Mesendoderm (in vitro differentiated cells): ENCODE data around the gene SOX8.

Experiments used
- DNase-seq: peaks from one replicate; pipeline ENCODE4 v3.0.0; 2013
- H2AK5ac ChIP-seq: 2 replicates; pipeline ENCODE4 v1.6.1; 2013; ENCODE audit warnings: low read length, inconsistent platforms
- H2BK120ac ChIP-seq: 2 replicates; pipeline ENCODE4 v1.6.1; 2013; ENCODE audit warnings: low read depth, mild to moderate bottlenecking, low read length, moderate library complexity, mixed read lengths
- H2BK15ac ChIP-seq: replicated peaks from 2 replicates; pipeline ENCODE4 v1.6.1; 2013; ENCODE audit warnings: low read depth, mild to moderate bottlenecking, moderate library complexity
- H2BK5ac ChIP-seq: 2 replicates; pipeline ENCODE4 v1.6.1; 2013; ENCODE audit warnings: low read length, inconsistent platforms
- H3K18ac ChIP-seq: 2 replicates; pipeline ENCODE4 v1.6.1; 2013; ENCODE audit warnings: mild to moderate bottlenecking, low read length, mixed read lengths
- H3K23ac ChIP-seq: one replicate; pipeline ENCODE4 v1.6.1; 2013; ENCODE audit warnings: low read length
- H3K27ac ChIP-seq: 2 replicates; pipeline ENCODE4 v1.5.1; 2013; ENCODE audit warnings: low read depth, mild to moderate bottlenecking, inconsistent platforms, low read length, moderate library complexity
- H3K27me3 ChIP-seq: 2 replicates; pipeline ENCODE4 v1.6.1; 2013; ENCODE audit warnings: low read length, control low read depth, mild to moderate bottlenecking, inconsistent platforms; ENCODE audit not compliant: insufficient read depth, poor library complexity
- H3K36me3 ChIP-seq: 2 replicates; pipeline ENCODE4 v1.6.1; 2013; ENCODE audit warnings: low read length, inconsistent platforms; ENCODE audit not compliant: control insufficient read depth, insufficient read depth
- H3K4ac ChIP-seq: one replicate; pipeline ENCODE4 v1.6.1; 2013; ENCODE audit warnings: low read depth, mild to moderate bottlenecking, low read length, moderate library complexity
- H3K4me1 ChIP-seq: 2 replicates; pipeline ENCODE4 v1.6.1; 2013; ENCODE audit warnings: low read depth, low read length, inconsistent platforms; ENCODE audit not compliant: control insufficient read depth
- H3K4me2 ChIP-seq: 2 replicates; pipeline ENCODE4 v1.6.1; 2013; ENCODE audit warnings: low read length
- H3K4me3 ChIP-seq: 2 replicates; pipeline ENCODE4 v1.5.1; 2013; ENCODE audit warnings: mild to moderate bottlenecking, low read length
- H3K56ac ChIP-seq: one replicate; pipeline ENCODE4 v1.6.1; 2013; ENCODE audit warnings: low read length
- H3K79me1 ChIP-seq: 2 replicates; pipeline ENCODE4 v1.6.1; 2013; ENCODE audit warnings: low read length, inconsistent platforms
- H3K79me2 ChIP-seq: 2 replicates; pipeline ENCODE4 v1.6.1; 2013; ENCODE audit warnings: mild to moderate bottlenecking, low read length; ENCODE audit not compliant: control insufficient read depth, insufficient read depth
- H3K9ac ChIP-seq: 2 replicates; pipeline ENCODE4 v1.6.1; 2013; ENCODE audit warnings: low read length, inconsistent platforms
- H4K5ac ChIP-seq: one replicate; pipeline ENCODE4 v1.6.1; 2013; ENCODE audit warnings: low read length
- H4K8ac ChIP-seq: one replicate; pipeline ENCODE4 v1.6.1; 2013; ENCODE audit warnings: low read depth, mild to moderate bottlenecking, control low read depth, low read length, moderate library complexity
- WGBS: extraction: QIAGEN DNeasy Blood & Tissue Kit; methylation state at CpG from one replicate; pipeline ENCODE4 v1.1.7; 2013; ENCODE audit warnings: low lambda C conversion rate, missing lambda C conversion rate; ENCODE audit not compliant: insufficient coverage; ENCODE audit errors: extremely low coverage; 5-methylcytosine and 5-hydroxymethylcytosine counted together

Gene SOX8

GRCh38 chr16:975291-975690 is 6.3 kb upstream of the SOX8 start:
- H3K4me1 ChIP-seq, result no peaks in the 10 kb centered on the region
- no peak overlapping the region for H2BK5ac ChIP-seq
- H3K4me3 ChIP-seq, result no peak overlapping the region
- WGBS, result no CpG with 5 or more reads among the region's 12 CpGs
- H4K8ac ChIP-seq, result no peak overlapping the region
- H3K56ac ChIP-seq, result no peak overlapping the region
- H3K27ac ChIP-seq, result no peak overlapping the region
- no peak overlapping the region for H3K9ac ChIP-seq
- H2BK120ac ChIP-seq, result no peak overlapping the region
- peaks cover 4% of the 10 kb centered on the region for H3K27me3 ChIP-seq
- no peak overlapping the region for H2BK15ac ChIP-seq
- no peaks in the 10 kb centered on the region for H3K79me2 ChIP-seq
- no peak overlapping the region for H3K4ac ChIP-seq
- no peak overlapping the region for H3K18ac ChIP-seq
- no peaks in the 10 kb centered on the region for H3K79me1 ChIP-seq
- DNase-seq, result no peak
- H2AK5ac ChIP-seq, result no peak overlapping the region
- H3K4me2 ChIP-seq, result no peak overlapping the region
- H3K23ac ChIP-seq, result no peak overlapping the region
- no peak overlapping the region for H4K5ac ChIP-seq
- H3K36me3 ChIP-seq, result no peaks in the 10 kb centered on the region

DNA sequence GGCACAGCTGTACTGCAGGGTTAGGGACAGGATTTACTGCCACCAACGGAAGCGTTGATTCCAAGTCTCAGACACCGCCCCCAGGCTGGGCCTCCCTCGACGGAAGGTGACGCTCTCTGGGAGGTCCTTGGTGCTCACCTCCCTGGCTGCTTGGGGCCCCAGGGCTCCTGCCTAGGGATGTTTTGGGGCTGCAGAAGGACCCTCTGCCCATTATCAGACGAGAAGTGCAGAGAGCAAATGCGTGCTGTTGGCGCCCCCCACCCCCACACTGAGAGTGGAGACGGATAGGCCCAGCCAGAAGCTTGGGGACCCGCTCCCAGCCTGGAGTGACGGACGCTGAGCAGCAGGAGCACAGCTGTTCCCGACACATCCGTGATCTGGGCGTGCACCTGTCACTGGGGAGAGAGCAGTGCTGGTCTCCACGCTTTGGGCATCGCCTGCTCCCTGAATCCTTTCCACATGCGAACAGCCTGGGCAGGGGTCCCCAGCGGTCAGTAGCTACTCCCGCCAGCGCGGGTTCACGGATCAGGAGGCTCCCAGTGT is 5.1 kb upstream of the SOX8 start:
- Histone ChIP-seq H3K4me1 (no peaks in the 10 kb centered on the region), H2AK5ac (no peak overlapping the region), H3K4me2 (no peak overlapping the region), H3K18ac (no peak overlapping the region), H3K79me2 (no peaks in the 10 kb centered on the region), H2BK15ac (no peak overlapping the region), H3K27ac (no peak overlapping the region), H3K4me3 (no peak overlapping the region), H3K9ac (no peak overlapping the region), H3K23ac (no peak overlapping the region), H3K79me1 (no peaks in the 10 kb centered on the region), H4K8ac (no peak overlapping the region), H3K36me3 (no peaks in the 10 kb centered on the region), H3K56ac (no peak overlapping the region), H2BK120ac (no peak overlapping the region), H3K4ac (no peak overlapping the region), H4K5ac (no peak overlapping the region), H2BK5ac (no peak overlapping the region), H3K27me3 (peaks cover 4% of the 10 kb centered on the region)
- no CpG with 5 or more reads among the region's 24 CpGs for WGBS
- DNase-seq, result no peak

- Histone ChIP-seq H3K79me1 (no peaks in the 10 kb centered on the region), H3K23ac (no peak overlapping the region), H3K4me2 (no peak overlapping the region), H3K18ac (no peak overlapping the region), H2BK5ac (no peak overlapping the region), H3K36me3 (no peaks in the 10 kb centered on the region), H3K56ac (no peak overlapping the region), H3K4me3 (no peak overlapping the region), H3K27ac (no peak overlapping the region), H2BK15ac (no peak overlapping the region), H3K4me1 (no peaks in the 10 kb centered on the region), H3K4ac (no peak overlapping the region), H3K79me2 (no peaks in the 10 kb centered on the region), H3K27me3 (peaks cover 8% of the 10 kb centered on the region), H2AK5ac (no peak overlapping the region), H3K9ac (no peak overlapping the region), H2BK120ac (no peak overlapping the region), H4K5ac (no peak overlapping the region), H4K8ac (no peak overlapping the region)
- no CpG with 5 or more reads among the region's 28 CpGs for WGBS
- no peak for DNase-seq
Measured at GRCh38 chr16:977081-977701, 4.4 kb upstream of the SOX8 start.

DNA sequence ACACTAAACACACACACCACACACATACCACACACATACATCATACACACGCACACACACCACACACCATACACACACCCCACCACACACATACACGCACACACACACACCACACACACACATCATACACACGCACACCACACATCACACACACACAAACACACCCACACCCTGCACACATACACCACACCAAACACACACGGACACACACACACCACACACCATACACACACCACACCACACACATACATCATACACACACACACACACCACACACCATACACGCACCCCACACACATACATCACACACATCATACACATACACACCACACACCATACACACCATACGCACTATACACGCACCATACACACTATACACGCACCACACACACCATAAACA is 3.7 kb upstream of the SOX8 start:
- H4K5ac ChIP-seq, result no peak overlapping the region
- H3K9ac ChIP-seq, result no peak overlapping the region
- H3K56ac ChIP-seq, result no peak overlapping the region
- H3K79me2 ChIP-seq, result no peaks in the 10 kb centered on the region
- WGBS, result 57% methylated on average over 7 of the region's 8 CpGs
- DNase-seq, result no peak
- H3K23ac ChIP-seq, result no peak overlapping the region
- no peak overlapping the region for H4K8ac ChIP-seq
- no peak overlapping the region for H2BK5ac ChIP-seq
- H3K27me3 ChIP-seq, result peaks cover 15% of the 10 kb centered on the region
- no peak overlapping the region for H2AK5ac ChIP-seq
- no peak overlapping the region for H2BK120ac ChIP-seq
- H2BK15ac ChIP-seq, result no peak overlapping the region
- no peaks in the 10 kb centered on the region for H3K4me1 ChIP-seq
- no peak overlapping the region for H3K4ac ChIP-seq
- no peaks in the 10 kb centered on the region for H3K36me3 ChIP-seq
- H3K18ac ChIP-seq, result no peak overlapping the region
- no peak overlapping the region for H3K27ac ChIP-seq
- no peak overlapping the region for H3K4me2 ChIP-seq
- no peak overlapping the region for H3K4me3 ChIP-seq
- H3K79me1 ChIP-seq, result no peaks in the 10 kb centered on the region

DNA sequence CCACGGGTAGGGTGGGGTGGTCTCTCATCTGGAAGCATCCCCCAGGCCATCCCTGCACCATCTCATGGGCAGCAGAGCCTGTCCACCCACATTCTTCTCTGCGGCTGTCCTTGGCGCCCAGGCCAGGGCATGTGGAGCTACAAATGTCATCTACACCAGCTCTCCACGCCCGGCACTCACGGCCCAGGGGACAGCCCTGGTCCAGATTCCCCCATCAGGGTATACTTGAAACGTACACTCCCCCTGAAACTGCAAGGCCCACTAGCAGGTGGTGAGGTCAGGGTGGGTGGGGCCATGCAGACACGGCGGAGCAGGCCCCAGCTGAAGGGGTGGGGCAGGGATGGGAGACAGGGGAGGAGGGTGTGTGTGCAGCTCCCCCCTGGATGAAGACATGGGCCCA is 3.2 kb upstream of the SOX8 start:
- WGBS, result no CpG with 5 or more reads among the region's 9 CpGs
- Histone ChIP-seq H3K4me1 (no peaks in the 10 kb centered on the region), H3K56ac (no peak overlapping the region), H3K79me1 (no peaks in the 10 kb centered on the region), H2BK120ac (no peak overlapping the region), H2BK15ac (no peak overlapping the region), H3K4me2 (no peak overlapping the region), H3K79me2 (no peaks in the 10 kb centered on the region), H3K36me3 (no peaks in the 10 kb centered on the region), H3K9ac (no peak overlapping the region), H4K8ac (no peak overlapping the region), H3K23ac (no peak overlapping the region), H3K4ac (no peak overlapping the region), H3K27me3 (peaks cover 17% of the 10 kb centered on the region), H3K27ac (no peak overlapping the region), H3K4me3 (no peak overlapping the region), H2AK5ac (no peak overlapping the region), H3K18ac (no peak overlapping the region), H4K5ac (no peak overlapping the region), H2BK5ac (no peak overlapping the region)
- DNase-seq, result no peak

DNA sequence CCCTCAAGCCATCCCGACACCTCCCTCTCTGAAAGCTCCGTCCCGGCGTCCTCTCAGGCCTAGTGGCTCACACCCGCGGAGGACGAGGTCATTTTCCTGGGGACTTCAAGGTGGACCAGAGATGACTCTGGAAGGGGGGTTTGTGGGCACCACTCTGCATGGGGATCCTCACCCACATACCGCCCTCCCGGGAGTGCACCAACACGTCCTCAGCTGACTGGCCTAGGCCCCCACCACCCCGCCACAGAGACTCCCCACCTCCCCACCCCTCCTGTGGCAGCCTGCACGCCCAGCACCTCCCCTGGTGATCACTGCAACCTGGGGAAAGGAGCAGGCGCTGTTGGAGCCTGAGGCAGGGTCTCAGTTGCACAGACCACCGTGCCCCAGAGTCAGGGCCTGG is 2.4 kb upstream of the SOX8 start:
- no peaks in the 10 kb centered on the region for H3K79me1 ChIP-seq
- H3K18ac ChIP-seq, result no peak overlapping the region
- H3K4ac ChIP-seq, result no peak overlapping the region
- H3K27me3 ChIP-seq, result peaks cover 17% of the 10 kb centered on the region
- no peaks in the 10 kb centered on the region for H3K36me3 ChIP-seq
- H3K79me2 ChIP-seq, result no peaks in the 10 kb centered on the region
- H2BK120ac ChIP-seq, result no peak overlapping the region
- H4K5ac ChIP-seq, result no peak overlapping the region
- H2BK15ac ChIP-seq, result no peak overlapping the region
- H4K8ac ChIP-seq, result no peak overlapping the region
- H2AK5ac ChIP-seq, result no peak overlapping the region
- no peak overlapping the region for H3K9ac ChIP-seq
- H3K27ac ChIP-seq, result no peak overlapping the region
- H3K4me3 ChIP-seq, result no peak overlapping the region
- no peak for DNase-seq
- no peak overlapping the region for H3K56ac ChIP-seq
- no peak overlapping the region for H3K23ac ChIP-seq
- no peak overlapping the region for H2BK5ac ChIP-seq
- H3K4me1 ChIP-seq, result no peaks in the 10 kb centered on the region
- WGBS, result no CpG with 5 or more reads among the region's 14 CpGs
- H3K4me2 ChIP-seq, result no peak overlapping the region
